Heart right ventricle (tissue), 16 donors: ENCODE data around the gene PIM3. TPM values are rescaled to one million over a fixed set of nuclear protein-coding genes. Genes with fewer than 3 reads are reported as not detected.
A peak's percentile ranks its signal among the peaks of the same experiment; 100 is the strongest.

Experiments
- ATAC-seq, 8 donors: fragments of 200-7000 bp; cut with Tn5 transposase; one replicate each; pipeline ENCODE4 v1.9.1; 2020; ENCODE audit warnings: mild to moderate bottlenecking in 8 of 8, moderate library complexity in 8 of 8, moderate number of reproducible peaks in 1 of 8
- DNase-seq, 2 donors: peaks; one replicate each; pipeline ENCODE4 v3.0.0-alpha.2; 2020
- H3K27ac ChIP-seq, 10 donors: fragments of 200-600 bp; sonication (generic) in 2 of 10; one replicate each; pipeline versions ENCODE4 v1.5.0 to v1.8.0; 2020 to 2022; ENCODE audit warnings: mild to moderate bottlenecking in 3 of 10
- H3K27me3 ChIP-seq, 7 donors: fragments of 200-600 bp; one replicate each; pipeline ENCODE4 v1.8.0; 2021 to 2022; ENCODE audit warnings: mild to moderate bottlenecking in 2 of 7
- H3K36me3 ChIP-seq, 9 donors: fragments of 200-600 bp; sonication (generic) in 1 of 9; one replicate each; pipeline versions ENCODE4 v1.5.0 to v1.8.0; 2020 to 2022; ENCODE audit warnings: mild to moderate bottlenecking in 2 of 9
- H3K4me1 ChIP-seq, 9 donors: fragments of 200-600 bp; sonication (generic) in 1 of 9; one replicate each; pipeline versions ENCODE4 v1.5.0 to v1.8.0; 2020 to 2022; ENCODE audit warnings: mild to moderate bottlenecking in 4 of 9
- H3K4me3 ChIP-seq, 10 donors: fragments of 200-600 bp; sonication (generic) in 2 of 10; one replicate each; pipeline versions ENCODE4 v1.5.0 to v1.8.0; 2020 to 2022; ENCODE audit warnings: mild to moderate bottlenecking in 7 of 10, moderate library complexity in 2 of 10
- H3K9me3 ChIP-seq, 11 donors: fragments of 200-600 bp in 10 of 11; sonication (generic) in 2 of 11; one replicate each; pipeline versions ENCODE4 v1.5.0 to v1.8.0; 2013 to 2022; ENCODE audit warnings: mild to moderate bottlenecking in 2 of 11, control low read depth in 1 of 11, moderate library complexity in 1 of 11
- WGBS, 2 donors: extraction: QIAGEN DNeasy Blood & Tissue Kit; methylation state at CpG; one replicate each; pipeline ENCODE4 v1.1.7; 2013; ENCODE audit warnings: inconsistent platforms in 1 of 2; 5-methylcytosine and 5-hydroxymethylcytosine counted together
- intact Hi-C, 10 donors: fragments of 100-400 bp; cut with DNase I; formaldehyde crosslinking; loops; one replicate each; pipeline versions ENCODE4 v1.11.1 to v1.14.2; 2022
- polyA plus RNA-seq, 2 donors: library from polyadenylated mRNA; stranded (reverse); fragments of 200-250 nt; gene quantifications; one replicate each; pipeline ENCODE4 v1.2.3, GENCODE V29; 2013
- total RNA-seq, 10 donors: library from RNA; stranded (reverse); fragmentation: NEBNext Ultra II Directional in 3 of 10; extraction: Animal tissue kit (Norgen Biotek cat#: 25700) in 3 of 10; gene quantifications; one replicate each; pipeline versions ENCODE4 v1.2.1 to v1.2.4, GENCODE V29; 2021 to 2023
- TF ChIP-seq, protein P1 (sequence below), 9 donors: fragments of 200-600 bp; sonication (generic) in 2 of 9; IDR thresholded peaks; one replicate each; pipeline versions ENCODE4 v1.5.0 to v1.8.0; 2021 to 2022; ENCODE audit warnings: antibody characterized with exemption in 9 of 9, mild to moderate bottlenecking in 5 of 9, moderate library complexity in 1 of 9
- donor health status: Arrhythmogenic right ventricular cardiomyopathy.
- donor health status: ischemic (EF 13 %, LVEDD 7.1; RV severe dilation, severe dysfunction).
- donor health status: healthy with polysubstance abuse.
- donor health status: DM: no; HTN: yes; CAD: no.
- donor health status: DM: no; HTN: no; CAD: no.
- donor health status: ischemic (EF 25% LVEDD 6.9; RV normal size, moderate dysfunction).
- donor health status: ischemic (EF 25% LVEDD 5.7; RV mildly dilated, moderate dysfunction).
- donor health status: healthy.
- donor health status: DM: yes; HTN: yes; CAD: no.
- donor health status: Ischemic cardiomyopathy.
- donor health status: ischemic (EF 35%, LVEDD 5.7; RV mildly dilated, moderate dysfunction).
- donor health status: nonischemic (EF 11% LVEDD 7.7; RV severe dilation, severe dysfunction).
- donor health status: DM: yes; HTN: yes; CAD: no.
- donor health status: PGD.
- donor health status: ischemic (EF 29% LVEDD 5.4; RV normal size, mild dysfunction).
- donor health status: nonischemic (EF 23%, LVEDD 6.1; RV moderate dilation, normal function).

Gene PIM3
- total and polyA plus RNA-seq, 12 donors: 27.4 to 81.6 (median 43.7) TPM

DNA sequence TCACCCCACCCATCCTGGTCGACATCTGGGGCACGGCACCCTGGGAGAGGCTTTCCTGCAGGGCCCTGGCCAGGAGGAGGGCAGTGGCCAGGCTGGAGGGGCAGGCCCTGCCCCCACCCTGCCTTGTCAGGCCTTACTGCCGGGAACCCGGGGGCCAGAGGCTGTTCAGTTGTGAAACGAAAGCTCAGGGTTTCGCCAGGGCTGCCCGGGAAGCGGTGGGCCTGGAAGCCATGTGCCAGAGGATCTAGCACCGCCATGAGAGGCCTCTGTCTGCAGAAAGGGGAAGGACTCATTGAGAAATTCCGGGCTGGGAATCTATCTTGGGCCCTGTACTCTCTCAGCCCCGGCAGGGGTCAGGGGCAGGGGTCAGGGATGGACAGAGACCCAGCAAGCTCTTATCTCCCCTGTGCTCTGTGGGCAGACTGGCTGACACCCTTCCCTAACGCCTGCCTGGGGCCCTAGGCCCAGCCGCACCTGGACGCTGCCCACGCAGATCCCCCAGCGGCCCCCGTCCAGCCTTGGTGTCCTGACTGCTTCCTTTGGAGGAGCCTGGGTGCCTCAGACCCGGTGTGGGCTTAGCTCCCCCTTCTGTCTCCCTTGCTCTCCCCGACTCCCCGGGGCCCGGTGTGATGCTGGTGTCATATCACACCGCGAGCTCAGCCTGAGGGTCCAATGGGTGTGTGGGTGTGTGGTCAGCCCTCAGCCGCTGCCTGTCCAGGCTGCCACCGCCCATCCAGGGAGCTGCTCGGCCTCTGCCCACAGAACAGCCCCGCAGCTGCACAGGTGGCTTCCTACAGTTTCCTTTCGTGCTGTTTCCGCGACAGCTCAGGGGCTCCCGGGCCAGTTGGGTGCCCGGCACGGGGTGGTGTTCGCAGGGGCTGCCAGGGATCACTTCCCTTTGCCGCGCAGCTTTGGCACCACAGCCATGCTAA, 6.5 kb downstream of the PIM3 start:
- Histone ChIP-seq H3K36me3 (peaks cover 0 to 36% (median 16%) of the 10 kb centered on the region in 9 donors), H3K4me1 (peaks cover 42 to 94% (median 78%) of the 10 kb centered on the region in 9 donors), H3K9me3 (no peaks in the 10 kb centered on the region), H3K27me3 (peaks cover 0 to 8% (median 0%) of the 10 kb centered on the region in 7 donors), H3K4me3 (peak overlapping the region in 7 of 10 donors; percentile 6 to 41 (median 30)), H3K27ac (peak overlapping the region; percentile 40 to 99 (median 96))
- DNase-seq (peak; percentile 29 to 44), ATAC-seq (no peak)
- 44 to 63% methylated on average over 33 to 36 of the region's 36 CpGs for WGBS, 2 donors
- intact Hi-C loops: loop anchor here in 1 of 10 donors (5.0 kb wide), 1 partner anchor 35 kb away; no protein-coding TSS in a partner anchor
- TF ChIP-seq, protein P1, sequence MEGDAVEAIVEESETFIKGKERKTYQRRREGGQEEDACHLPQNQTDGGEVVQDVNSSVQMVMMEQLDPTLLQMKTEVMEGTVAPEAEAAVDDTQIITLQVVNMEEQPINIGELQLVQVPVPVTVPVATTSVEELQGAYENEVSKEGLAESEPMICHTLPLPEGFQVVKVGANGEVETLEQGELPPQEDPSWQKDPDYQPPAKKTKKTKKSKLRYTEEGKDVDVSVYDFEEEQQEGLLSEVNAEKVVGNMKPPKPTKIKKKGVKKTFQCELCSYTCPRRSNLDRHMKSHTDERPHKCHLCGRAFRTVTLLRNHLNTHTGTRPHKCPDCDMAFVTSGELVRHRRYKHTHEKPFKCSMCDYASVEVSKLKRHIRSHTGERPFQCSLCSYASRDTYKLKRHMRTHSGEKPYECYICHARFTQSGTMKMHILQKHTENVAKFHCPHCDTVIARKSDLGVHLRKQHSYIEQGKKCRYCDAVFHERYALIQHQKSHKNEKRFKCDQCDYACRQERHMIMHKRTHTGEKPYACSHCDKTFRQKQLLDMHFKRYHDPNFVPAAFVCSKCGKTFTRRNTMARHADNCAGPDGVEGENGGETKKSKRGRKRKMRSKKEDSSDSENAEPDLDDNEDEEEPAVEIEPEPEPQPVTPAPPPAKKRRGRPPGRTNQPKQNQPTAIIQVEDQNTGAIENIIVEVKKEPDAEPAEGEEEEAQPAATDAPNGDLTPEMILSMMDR (IDR thresholded peaks at IDR 0.05): peak in 1 of 9 donors; percentile 4

DNA sequence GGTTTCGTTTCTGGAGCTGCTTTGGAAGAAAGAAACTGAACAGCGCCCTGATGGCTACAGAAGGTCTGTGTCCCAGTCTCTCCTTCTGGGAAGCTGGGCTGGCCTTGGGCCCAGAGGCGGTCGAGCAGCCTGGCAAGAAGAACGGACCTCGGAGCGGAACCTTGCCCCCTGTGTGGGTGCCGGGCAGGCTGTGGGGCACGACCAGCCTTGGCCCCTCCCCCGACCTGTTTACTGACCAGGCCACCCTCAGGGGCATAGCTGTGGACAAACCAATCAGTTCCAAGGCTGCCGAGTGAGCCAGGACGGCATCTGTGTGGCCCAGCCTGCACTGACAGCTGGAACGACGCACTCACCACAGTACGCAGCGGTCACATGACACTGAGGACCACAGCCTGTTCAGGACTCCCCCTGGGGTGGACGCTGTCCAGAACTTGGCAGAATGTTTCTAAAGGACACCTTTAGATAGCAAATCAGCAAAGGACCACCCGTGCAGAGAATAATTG, 7.2 kb downstream of the PIM3 start:
- Histone ChIP-seq H3K4me3 (peak overlapping the region in 6 of 10 donors; percentile 6 to 41 (median 31)), H3K36me3 (peaks cover 0 to 31% (median 14%) of the 10 kb centered on the region in 9 donors), H3K27me3 (peaks cover 0 to 10% (median 0%) of the 10 kb centered on the region in 7 donors), H3K4me1 (peaks cover 40 to 89% (median 74%) of the 10 kb centered on the region in 9 donors), H3K9me3 (no peaks in the 10 kb centered on the region), H3K27ac (peak overlapping the region; percentile 40 to 99 (median 96))
- intact Hi-C loops: loop anchor here in 1 of 10 donors (5.0 kb wide), 1 partner anchor 35 kb away; no protein-coding TSS in a partner anchor
- DNase-seq: peak; percentile 58 to 59
- WGBS, 2 donors: 35 to 40% methylated on average over 18 of the region's 18 CpGs
- TF ChIP-seq, protein P1 (IDR thresholded peaks at IDR 0.05): no peak
- ATAC-seq: peak in 1 of 8 donors; percentile 7

DNA sequence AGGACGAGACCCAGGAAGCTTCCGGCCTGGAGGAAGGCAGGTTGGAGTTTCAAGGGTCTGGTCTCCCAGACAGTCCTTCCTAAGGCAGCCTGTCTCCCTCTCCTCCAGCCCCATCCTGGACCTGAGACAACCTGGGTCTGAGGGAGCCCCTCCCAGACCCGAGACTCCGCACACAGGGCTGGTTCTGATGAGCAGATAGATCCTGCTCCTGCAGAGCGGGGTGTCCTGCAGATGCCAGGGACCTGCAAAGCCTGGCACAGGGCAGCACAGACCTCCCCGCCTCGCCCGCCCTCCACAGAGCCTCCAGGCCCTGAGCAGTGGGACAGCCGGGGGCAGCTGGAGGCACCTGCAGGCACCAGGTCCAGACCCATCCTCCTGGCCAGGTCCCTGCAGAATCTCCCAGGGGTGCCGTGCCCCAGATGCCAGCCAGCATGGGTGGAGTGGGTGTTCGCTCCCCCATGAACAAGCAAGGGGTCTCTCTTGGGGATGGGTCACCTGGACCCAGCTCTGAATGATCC, 7.8 kb downstream of the PIM3 start:
- intact Hi-C loops: loop anchor here in 1 of 10 donors (5.0 kb wide), 1 partner anchor 36 kb away; no protein-coding TSS in a partner anchor
- H3K9me3 ChIP-seq: no peaks in the 10 kb centered on the region
- no peak for ATAC-seq
- H3K4me1 ChIP-seq: peaks cover 33 to 83% (median 68%) of the 10 kb centered on the region in 9 donors
- DNase-seq: peak in 1 of 2 donors; percentile 17
- peaks cover 0 to 10% (median 0%) of the 10 kb centered on the region in 7 donors for H3K27me3 ChIP-seq
- peak overlapping the region in 9 of 10 donors; percentile 71 to 99 (median 98) for H3K27ac ChIP-seq
- H3K4me3 ChIP-seq: no peak overlapping the region
- TF ChIP-seq, protein P1 (IDR thresholded peaks at IDR 0.05): no peak
- H3K36me3 ChIP-seq: peaks cover 0 to 25% (median 8%) of the 10 kb centered on the region in 9 donors
- WGBS, 2 donors: 91 to 92% methylated on average over 11 of the region's 11 CpGs
